IPS DF 4.7 (cell line): ENCODE measurements around the gene HOXD9.

Source experiments
- DNase-seq: peaks from one replicate; pipeline ENCODE4 v3.0.0-alpha.2; 2013; ENCODE audit warnings: low spot score; ENCODE audit errors: extremely low read depth

Gene HOXD9

DNA sequence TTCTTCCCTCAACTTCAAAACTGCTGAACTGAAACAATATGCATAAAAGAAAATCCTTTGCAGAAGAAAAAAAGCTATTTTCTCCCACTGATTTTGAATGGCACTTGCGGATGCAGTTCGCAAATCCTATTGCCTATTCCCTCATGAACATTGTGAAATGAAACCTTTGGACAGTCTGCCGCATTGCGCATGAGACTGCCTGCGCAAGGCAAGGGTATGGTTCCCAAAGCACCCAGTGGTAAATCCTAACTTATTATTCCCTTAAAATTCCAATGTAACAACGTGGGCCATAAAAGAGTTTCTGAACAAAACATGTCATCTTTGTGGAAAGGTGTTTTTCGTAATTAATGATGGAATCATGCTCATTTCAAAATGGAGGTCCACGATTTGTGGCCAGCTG, 15.4 kb downstream of the HOXD9 start:
- DNase-seq = no peak

- DNase-seq = no peak
Measured at GRCh38 chr2:176138526-176138922, 16.0 kb downstream of the HOXD9 start.

DNA sequence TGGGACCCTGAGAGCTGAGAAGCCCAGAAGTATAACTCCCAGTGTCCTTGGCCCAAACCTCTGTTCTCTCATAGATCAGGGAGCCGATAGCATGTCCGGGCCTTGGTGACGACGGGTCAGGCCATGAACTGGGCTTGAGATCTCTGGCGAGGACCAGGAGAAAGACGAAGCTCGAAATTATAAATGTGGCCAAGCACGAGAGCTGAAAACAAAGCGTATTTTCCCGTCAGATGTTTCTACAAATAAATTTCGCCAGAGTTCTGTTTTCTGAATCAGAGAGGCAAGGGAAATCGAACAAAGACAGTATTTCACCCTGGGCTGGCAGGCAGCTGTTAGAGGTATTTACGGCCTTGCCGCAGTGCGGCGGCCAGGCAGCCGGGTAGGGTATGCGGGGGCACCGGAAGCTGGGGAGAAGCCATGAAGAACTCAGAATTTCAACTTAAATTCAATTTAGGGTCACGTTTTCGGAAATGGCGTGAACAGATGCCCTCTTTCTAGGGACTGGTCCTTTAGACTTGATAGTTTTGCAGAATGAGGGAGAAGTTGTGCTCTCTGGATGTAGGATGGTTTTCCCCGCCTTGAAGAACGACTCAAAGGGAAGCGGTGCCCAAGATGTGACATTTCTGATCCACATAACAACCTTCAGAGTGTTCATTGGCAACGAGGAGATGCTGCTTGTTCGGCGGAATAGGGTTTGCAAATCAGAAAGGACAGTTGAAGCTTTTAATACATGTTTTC, 16.6 kb downstream of the HOXD9 start:
- no peak for DNase-seq

- no peak for DNase-seq
Measured at GRCh38 chr2:176139661-176140512, 17.4 kb downstream of the HOXD9 start.

GRCh38 chr2:176140513-176141317, 18.2 kb downstream of the HOXD9 start:
- no peak for DNase-seq

DNA sequence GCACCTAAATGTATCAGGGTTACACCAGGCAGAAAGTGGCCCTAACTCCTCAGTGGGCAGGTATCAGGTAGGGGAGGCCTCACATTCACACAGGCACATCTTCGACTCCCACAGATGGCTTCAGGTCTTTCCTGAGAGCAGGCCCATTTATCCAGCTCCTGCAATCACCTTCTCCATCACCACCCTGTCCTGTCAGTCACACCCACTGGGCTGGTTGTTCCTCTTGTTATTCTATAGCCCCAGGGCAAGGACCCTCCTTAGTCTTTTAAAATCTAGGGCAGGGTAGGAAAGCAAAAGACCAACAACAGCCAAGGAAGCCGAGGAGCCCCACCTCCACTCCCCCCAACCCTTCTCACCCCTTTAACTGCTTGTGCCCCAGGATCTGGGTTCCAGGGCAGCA, 19.8 kb downstream of the HOXD9 start:
- DNase-seq = no peak

DNA sequence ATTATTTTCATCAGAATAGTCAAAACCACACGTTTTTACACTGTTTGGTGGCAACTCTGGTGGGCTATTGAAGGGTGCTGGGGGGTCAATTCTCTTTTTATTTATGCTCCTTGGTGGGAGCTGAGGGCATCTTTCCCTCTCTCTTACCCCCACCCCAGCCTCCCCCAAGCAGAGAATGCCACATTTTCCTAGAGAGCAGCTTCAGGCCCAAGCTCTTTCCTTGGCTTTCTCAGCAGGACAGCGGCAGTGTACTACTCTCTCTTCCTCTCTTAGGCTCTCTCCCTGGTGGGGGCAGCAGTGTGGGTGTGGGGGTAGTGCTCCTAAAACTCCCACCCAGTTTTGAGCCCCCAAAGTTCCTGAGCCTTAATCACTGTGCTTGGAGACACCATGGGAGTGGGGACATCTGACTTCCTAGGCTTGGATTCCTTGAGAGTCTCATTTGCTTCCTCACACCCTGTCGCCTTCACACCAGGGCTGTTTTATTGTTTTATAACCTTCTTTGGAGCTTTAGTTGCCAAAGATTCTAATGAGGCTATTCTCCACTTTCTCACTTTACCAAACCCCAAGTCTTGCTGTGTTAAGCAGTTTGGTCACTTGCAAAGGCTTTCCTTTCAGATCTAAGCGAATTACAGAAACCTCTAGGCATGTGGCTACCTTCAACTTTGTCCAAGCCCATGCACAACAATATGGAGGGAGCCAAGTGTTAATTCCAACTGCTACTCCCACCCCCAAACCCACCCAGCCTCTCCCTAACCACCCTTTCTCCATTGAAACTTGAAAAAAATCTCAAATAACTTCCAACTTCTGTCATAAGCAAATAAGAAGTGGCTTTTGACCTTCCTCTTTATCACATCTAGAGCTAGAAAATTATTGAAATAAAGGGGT, 22.8 kb downstream of the HOXD9 start:
- DNase-seq = no peak

GRCh38 chr2:176146101-176146500, 23.6 kb downstream of the HOXD9 start:
- DNase-seq = no peak

DNA sequence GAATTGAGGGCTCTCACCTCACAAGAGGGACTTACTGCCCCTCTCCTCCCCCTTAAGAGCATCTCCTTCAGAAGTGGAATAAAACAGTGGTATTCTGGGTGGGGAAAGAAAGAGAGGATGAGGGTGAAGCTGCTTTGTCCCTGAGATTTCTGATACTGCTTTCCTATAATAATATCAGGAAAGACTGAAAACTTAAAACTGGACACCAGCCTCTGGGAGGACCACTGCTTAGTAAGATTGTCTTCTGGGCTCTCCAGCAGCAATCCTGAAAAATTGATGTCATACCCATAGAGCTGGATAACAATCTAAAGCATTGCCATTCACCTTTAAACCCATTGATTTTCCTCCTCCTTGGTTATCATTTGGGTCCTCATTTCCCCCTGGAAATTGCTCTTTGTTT, 24.1 kb downstream of the HOXD9 start:
- no peak for DNase-seq

DNA sequence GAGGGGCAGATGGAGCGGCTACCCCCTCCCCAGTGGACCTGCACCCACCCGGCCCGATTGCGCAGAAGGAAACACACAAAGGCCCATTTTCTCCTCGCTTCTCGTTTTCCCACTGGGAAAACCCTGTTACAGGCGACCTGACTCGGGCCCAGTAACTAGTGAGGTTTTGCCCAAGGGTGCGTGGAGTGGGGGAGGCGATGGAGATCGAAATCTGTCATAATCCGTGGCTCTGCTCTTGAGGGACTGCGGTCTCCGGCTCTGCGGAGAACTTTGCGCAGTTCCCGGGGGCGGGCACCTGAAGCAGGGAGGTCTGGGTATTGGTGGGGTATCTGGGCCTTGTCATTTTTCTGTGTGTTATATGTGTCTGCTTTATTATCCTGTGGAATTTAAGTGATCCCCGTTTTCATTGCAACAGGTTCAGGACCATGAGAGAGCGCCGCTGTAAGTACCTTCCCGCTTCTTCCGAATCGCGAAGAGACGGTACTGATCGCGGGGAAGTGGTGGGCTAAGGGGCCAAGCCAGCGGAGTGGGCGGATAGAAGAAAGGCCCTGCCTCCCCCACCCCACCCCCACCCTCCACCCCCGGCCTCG, 24.8 kb downstream of the HOXD9 start:
- no peak for DNase-seq

DNA sequence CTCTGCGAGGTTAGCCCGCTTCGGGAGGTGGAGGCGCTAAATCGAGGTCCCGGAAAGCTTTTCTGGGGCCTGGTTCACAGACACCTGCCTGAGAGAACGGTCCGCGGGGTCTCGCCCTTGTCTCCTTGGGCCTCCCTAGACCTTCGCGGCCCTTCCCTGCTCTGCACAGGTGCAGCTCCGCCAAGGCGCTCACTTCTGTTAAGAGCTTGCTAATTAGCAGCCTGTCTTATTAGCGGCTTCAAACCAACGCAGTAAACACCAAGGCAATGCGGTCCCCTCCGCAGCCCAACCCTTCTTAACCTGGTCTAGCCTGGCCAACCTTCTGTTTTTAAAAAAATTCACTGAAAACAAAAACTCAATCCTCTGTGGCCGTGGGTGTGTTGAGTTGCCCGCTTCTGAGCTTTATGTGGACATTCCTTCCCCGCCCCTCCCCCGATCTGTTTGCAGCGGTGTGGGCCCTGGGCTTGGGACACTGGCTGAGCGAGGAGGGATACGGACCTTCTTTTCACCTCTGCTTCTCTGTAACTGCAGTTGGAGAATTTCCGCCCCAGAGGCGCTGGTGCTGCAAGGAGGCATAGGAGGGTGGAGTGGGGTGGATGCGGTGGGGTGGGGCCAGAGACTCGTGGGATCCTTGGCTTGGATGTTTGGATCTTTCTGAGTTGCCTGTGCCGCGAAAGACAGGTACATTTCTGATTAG, 25.4 kb downstream of the HOXD9 start:
- no peak for DNase-seq

- DNase-seq = no peak
Measured at GRCh38 chr2:176148751-176149421, 26.4 kb downstream of the HOXD9 start.

GRCh38 chr2:176149481-176149938, 27.0 kb downstream of the HOXD9 start:
- DNase-seq = no peak

GRCh38 chr2:176149939-176150583, 27.5 kb downstream of the HOXD9 start:
- DNase-seq = no peak

GRCh38 chr2:176150584-176151441, 28.3 kb downstream of the HOXD9 start:
- DNase-seq = no peak

DNA sequence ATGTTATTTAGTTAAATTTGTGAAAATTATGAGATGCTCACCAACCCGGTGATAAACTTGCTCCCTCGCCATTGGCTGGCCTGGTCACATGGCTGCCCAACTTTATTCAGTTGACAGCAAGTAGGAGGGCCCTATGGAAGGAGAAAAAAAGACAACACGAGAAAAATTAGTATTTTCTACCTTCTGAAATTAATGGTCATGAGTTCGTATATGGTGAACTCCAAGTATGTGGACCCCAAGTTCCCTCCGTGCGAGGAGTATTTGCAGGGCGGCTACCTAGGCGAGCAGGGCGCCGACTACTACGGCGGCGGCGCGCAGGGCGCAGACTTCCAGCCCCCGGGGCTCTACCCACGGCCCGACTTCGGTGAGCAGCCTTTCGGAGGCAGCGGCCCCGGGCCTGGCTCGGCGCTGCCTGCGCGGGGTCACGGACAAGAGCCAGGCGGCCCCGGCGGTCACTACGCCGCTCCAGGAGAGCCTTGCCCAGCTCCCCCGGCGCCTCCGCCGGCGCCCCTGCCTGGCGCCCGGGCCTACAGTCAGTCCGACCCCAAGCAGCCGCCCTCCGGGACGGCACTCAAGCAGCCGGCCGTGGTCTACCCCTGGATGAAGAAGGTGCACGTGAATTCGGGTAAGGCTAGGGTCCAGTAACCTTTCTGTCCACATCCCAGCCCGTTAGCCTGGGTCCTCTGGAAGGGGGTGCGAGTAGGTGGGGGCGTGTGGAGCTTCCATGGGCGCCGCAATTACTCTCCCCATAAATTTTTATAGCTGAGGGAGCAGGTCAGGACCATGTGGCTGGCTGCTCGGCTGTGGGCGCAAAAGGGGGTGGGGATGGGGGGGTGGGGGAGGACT, 29.1 kb downstream of the HOXD9 start, which contains the start of gene HOXD4:
Gene HOXD4 (plus strand): TSS at position 109 of the 846 bp plus-strand sequence. CDS start 84 bp downstream, at position 193.
- no peak for DNase-seq
